ENCODE data around the gene CDK6. TPM values are rescaled to one million over a fixed set of nuclear protein-coding genes. Genes with fewer than 3 reads are reported as not detected.

Gene CDK6
- total and polyA plus RNA-seq, 2 of the 8 experiments (the other 6 are each of a cell fraction or from before 2014, with no cell fraction given) = 5.9 to 18.9 TPM

DNA sequence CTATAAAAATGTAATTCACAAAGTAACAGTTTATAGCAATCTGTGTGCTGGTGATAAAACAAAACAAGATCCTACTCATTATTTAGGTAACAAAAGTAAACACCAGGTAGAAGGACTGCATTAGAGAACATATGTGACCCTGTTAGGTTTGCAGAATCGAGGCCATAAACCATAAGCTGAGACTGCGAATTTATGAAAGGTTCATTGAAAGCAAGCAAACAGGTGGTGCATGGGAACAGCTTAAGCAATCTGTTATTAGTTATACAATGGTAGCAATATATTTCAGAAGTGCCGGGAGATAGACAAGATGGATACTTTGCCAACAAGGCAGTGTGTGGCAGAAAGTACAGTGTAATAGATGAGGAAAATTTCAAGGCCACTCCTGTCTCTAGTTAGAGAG is 222.7 kb downstream of the CDK6 start (continued):
- TF ChIP-seq, protein P1, sequence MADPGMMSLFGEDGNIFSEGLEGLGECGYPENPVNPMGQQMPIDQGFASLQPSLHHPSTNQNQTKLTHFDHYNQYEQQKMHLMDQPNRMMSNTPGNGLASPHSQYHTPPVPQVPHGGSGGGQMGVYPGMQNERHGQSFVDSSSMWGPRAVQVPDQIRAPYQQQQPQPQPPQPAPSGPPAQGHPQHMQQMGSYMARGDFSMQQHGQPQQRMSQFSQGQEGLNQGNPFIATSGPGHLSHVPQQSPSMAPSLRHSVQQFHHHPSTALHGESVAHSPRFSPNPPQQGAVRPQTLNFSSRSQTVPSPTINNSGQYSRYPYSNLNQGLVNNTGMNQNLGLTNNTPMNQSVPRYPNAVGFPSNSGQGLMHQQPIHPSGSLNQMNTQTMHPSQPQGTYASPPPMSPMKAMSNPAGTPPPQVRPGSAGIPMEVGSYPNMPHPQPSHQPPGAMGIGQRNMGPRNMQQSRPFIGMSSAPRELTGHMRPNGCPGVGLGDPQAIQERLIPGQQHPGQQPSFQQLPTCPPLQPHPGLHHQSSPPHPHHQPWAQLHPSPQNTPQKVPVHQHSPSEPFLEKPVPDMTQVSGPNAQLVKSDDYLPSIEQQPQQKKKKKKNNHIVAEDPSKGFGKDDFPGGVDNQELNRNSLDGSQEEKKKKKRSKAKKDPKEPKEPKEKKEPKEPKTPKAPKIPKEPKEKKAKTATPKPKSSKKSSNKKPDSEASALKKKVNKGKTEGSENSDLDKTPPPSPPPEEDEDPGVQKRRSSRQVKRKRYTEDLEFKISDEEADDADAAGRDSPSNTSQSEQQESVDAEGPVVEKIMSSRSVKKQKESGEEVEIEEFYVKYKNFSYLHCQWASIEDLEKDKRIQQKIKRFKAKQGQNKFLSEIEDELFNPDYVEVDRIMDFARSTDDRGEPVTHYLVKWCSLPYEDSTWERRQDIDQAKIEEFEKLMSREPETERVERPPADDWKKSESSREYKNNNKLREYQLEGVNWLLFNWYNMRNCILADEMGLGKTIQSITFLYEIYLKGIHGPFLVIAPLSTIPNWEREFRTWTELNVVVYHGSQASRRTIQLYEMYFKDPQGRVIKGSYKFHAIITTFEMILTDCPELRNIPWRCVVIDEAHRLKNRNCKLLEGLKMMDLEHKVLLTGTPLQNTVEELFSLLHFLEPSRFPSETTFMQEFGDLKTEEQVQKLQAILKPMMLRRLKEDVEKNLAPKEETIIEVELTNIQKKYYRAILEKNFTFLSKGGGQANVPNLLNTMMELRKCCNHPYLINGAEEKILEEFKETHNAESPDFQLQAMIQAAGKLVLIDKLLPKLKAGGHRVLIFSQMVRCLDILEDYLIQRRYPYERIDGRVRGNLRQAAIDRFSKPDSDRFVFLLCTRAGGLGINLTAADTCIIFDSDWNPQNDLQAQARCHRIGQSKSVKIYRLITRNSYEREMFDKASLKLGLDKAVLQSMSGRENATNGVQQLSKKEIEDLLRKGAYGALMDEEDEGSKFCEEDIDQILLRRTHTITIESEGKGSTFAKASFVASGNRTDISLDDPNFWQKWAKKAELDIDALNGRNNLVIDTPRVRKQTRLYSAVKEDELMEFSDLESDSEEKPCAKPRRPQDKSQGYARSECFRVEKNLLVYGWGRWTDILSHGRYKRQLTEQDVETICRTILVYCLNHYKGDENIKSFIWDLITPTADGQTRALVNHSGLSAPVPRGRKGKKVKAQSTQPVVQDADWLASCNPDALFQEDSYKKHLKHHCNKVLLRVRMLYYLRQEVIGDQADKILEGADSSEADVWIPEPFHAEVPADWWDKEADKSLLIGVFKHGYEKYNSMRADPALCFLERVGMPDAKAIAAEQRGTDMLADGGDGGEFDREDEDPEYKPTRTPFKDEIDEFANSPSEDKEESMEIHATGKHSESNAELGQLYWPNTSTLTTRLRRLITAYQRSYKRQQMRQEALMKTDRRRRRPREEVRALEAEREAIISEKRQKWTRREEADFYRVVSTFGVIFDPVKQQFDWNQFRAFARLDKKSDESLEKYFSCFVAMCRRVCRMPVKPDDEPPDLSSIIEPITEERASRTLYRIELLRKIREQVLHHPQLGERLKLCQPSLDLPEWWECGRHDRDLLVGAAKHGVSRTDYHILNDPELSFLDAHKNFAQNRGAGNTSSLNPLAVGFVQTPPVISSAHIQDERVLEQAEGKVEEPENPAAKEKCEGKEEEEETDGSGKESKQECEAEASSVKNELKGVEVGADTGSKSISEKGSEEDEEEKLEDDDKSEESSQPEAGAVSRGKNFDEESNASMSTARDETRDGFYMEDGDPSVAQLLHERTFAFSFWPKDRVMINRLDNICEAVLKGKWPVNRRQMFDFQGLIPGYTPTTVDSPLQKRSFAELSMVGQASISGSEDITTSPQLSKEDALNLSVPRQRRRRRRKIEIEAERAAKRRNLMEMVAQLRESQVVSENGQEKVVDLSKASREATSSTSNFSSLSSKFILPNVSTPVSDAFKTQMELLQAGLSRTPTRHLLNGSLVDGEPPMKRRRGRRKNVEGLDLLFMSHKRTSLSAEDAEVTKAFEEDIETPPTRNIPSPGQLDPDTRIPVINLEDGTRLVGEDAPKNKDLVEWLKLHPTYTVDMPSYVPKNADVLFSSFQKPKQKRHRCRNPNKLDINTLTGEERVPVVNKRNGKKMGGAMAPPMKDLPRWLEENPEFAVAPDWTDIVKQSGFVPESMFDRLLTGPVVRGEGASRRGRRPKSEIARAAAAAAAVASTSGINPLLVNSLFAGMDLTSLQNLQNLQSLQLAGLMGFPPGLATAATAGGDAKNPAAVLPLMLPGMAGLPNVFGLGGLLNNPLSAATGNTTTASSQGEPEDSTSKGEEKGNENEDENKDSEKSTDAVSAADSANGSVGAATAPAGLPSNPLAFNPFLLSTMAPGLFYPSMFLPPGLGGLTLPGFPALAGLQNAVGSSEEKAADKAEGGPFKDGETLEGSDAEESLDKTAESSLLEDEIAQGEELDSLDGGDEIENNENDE (IDR thresholded peaks at IDR 0.05; ENCODE audit: insufficient replicate concordance, low read length) = no peak

Data from H1 (cell line).